Measurements from ENCODE around the gene CDH18. TPM values are rescaled to one million over a fixed set of nuclear protein-coding genes. Genes with fewer than 3 reads are reported as not detected.
A peak's percentile ranks its signal among the peaks of the same experiment; 100 is the strongest.

The CDH18 gene
- total and polyA plus RNA-seq, 2 donors (not counting 1 experiment from before 2014, with no cell fraction given), result 0.16 to 0.33 TPM

- Histone ChIP-seq H3K27ac (ENCODE audit: insufficient read depth, low read length) (no peak overlapping the region), H3K4me1 (ENCODE audit: control insufficient read depth, extremely low read depth, insufficient read depth, low read length) (no peaks in the 10 kb centered on the region), H4K20me1 (ENCODE audit: control insufficient read depth, extremely low read depth, insufficient read depth, low read length) (no peaks in the 10 kb centered on the region), H3K4me2 (ENCODE audit: extremely low read depth, insufficient read depth, low read length) (no peak overlapping the region), H3K9me3 (ENCODE audit: control insufficient read depth, insufficient read depth, low read depth, low read length) (no peaks in the 10 kb centered on the region), H3K27me3 (ENCODE audit: control insufficient read depth, insufficient read depth, low read length) (no peaks in the 10 kb centered on the region), H3K79me2 (ENCODE audit: control insufficient read depth, insufficient read depth, low read length) (no peaks in the 10 kb centered on the region), H3K4me3 (replicated peaks in 1 of 4; ENCODE audit: control extremely low read depth in 1 of 4, insufficient read depth in 1 of 4, low read depth in 3 of 4, low read length in 4 of 4) (no peak overlapping the region), H3K9ac (ENCODE audit: insufficient read depth, low read length) (no peak overlapping the region), H2AFZ (ENCODE audit: low read length) (no peak overlapping the region), H3K36me3 (ENCODE audit: control insufficient read depth, insufficient read depth, low read length) (no peaks in the 10 kb centered on the region)
- TF ChIP-seq EZH2 (IDR thresholded peaks at IDR 0.05; ENCODE audit: low read length, missing control alignments), result no peak
- TF ChIP-seq, protein P1, sequence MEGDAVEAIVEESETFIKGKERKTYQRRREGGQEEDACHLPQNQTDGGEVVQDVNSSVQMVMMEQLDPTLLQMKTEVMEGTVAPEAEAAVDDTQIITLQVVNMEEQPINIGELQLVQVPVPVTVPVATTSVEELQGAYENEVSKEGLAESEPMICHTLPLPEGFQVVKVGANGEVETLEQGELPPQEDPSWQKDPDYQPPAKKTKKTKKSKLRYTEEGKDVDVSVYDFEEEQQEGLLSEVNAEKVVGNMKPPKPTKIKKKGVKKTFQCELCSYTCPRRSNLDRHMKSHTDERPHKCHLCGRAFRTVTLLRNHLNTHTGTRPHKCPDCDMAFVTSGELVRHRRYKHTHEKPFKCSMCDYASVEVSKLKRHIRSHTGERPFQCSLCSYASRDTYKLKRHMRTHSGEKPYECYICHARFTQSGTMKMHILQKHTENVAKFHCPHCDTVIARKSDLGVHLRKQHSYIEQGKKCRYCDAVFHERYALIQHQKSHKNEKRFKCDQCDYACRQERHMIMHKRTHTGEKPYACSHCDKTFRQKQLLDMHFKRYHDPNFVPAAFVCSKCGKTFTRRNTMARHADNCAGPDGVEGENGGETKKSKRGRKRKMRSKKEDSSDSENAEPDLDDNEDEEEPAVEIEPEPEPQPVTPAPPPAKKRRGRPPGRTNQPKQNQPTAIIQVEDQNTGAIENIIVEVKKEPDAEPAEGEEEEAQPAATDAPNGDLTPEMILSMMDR (conservative IDR thresholded peaks at IDR 0.05 in 1 of 2, IDR thresholded peaks at IDR 0.05 in 1 of 2; ENCODE audit: low read depth in 1 of 2, low read length in 2 of 2), result no peak
- no peak for DNase-seq (ENCODE audit: low read depth in 2 of 2)
Observed at GRCh38 chr5:19977099-19977498, 10.9 kb downstream of the CDH18 start.

DNA sequence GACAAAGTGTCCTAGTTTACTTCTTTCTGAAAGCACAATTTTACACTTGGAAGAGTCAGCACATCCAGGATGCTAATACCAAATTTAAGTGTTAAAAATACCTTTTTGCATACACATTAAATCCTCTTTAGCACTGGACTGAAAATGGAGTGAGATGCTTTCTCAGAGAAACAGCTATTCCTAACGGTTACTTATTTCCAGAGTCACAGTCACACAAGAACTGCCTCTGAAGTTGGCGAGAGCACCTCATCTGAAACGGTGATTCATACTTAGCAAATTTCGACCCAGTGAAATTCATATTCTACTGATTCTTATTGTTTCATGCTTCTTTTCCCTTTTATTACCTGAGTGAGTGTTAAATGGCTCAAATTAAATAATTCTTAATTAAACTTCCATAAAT lies 12.2 kb downstream of the CDH18 start:
- H4K20me1 ChIP-seq (ENCODE audit: control insufficient read depth, extremely low read depth, insufficient read depth, low read length), result no peaks in the 10 kb centered on the region
- no peaks in the 10 kb centered on the region for H3K79me2 ChIP-seq (ENCODE audit: control insufficient read depth, insufficient read depth, low read length)
- no peak overlapping the region for H3K4me2 ChIP-seq (ENCODE audit: extremely low read depth, insufficient read depth, low read length)
- H3K36me3 ChIP-seq (ENCODE audit: control insufficient read depth, insufficient read depth, low read length), result no peaks in the 10 kb centered on the region
- no peaks in the 10 kb centered on the region for H3K9me3 ChIP-seq (ENCODE audit: control insufficient read depth, insufficient read depth, low read depth, low read length)
- H2AFZ ChIP-seq (ENCODE audit: low read length), result no peak overlapping the region
- peak in 1 of 2 donors; percentile 7 for DNase-seq (ENCODE audit: low read depth in 2 of 2)
- no peak for TF ChIP-seq EZH2 (IDR thresholded peaks at IDR 0.05; ENCODE audit: low read length, missing control alignments)
- TF ChIP-seq, protein P1 (conservative IDR thresholded peaks at IDR 0.05 in 1 of 2, IDR thresholded peaks at IDR 0.05 in 1 of 2; ENCODE audit: low read depth in 1 of 2, low read length in 2 of 2), result no peak
- no peaks in the 10 kb centered on the region for H3K4me1 ChIP-seq (ENCODE audit: control insufficient read depth, extremely low read depth, insufficient read depth, low read length)
- no peak overlapping the region for H3K4me3 ChIP-seq (replicated peaks in 1 of 4; ENCODE audit: control extremely low read depth in 1 of 4, insufficient read depth in 1 of 4, low read depth in 3 of 4, low read length in 4 of 4)
- H3K27ac ChIP-seq (ENCODE audit: insufficient read depth, low read length), result no peak overlapping the region
- no peaks in the 10 kb centered on the region for H3K27me3 ChIP-seq (ENCODE audit: control insufficient read depth, insufficient read depth, low read length)
- H3K9ac ChIP-seq (ENCODE audit: insufficient read depth, low read length), result no peak overlapping the region

GRCh38 chr5:19960451-19960850 lies 27.5 kb downstream of the CDH18 start:
- Histone ChIP-seq H3K36me3 (ENCODE audit: control insufficient read depth, insufficient read depth, low read length) (no peaks in the 10 kb centered on the region), H3K9ac (ENCODE audit: insufficient read depth, low read length) (no peak overlapping the region), H3K79me2 (ENCODE audit: control insufficient read depth, insufficient read depth, low read length) (no peaks in the 10 kb centered on the region), H3K4me1 (ENCODE audit: control insufficient read depth, extremely low read depth, insufficient read depth, low read length) (no peaks in the 10 kb centered on the region), H3K4me3 (replicated peaks in 1 of 4; ENCODE audit: control extremely low read depth in 1 of 4, insufficient read depth in 1 of 4, low read depth in 3 of 4, low read length in 4 of 4) (no peak overlapping the region), H2AFZ (ENCODE audit: low read length) (no peak overlapping the region), H3K27ac (ENCODE audit: insufficient read depth, low read length) (no peak overlapping the region), H3K4me2 (ENCODE audit: extremely low read depth, insufficient read depth, low read length) (no peak overlapping the region), H4K20me1 (ENCODE audit: control insufficient read depth, extremely low read depth, insufficient read depth, low read length) (no peaks in the 10 kb centered on the region), H3K27me3 (ENCODE audit: control insufficient read depth, insufficient read depth, low read length) (no peaks in the 10 kb centered on the region), H3K9me3 (ENCODE audit: control insufficient read depth, insufficient read depth, low read depth, low read length) (no peaks in the 10 kb centered on the region)
- no peak for DNase-seq (ENCODE audit: low read depth in 2 of 2)
- TF ChIP-seq, protein P1 (conservative IDR thresholded peaks at IDR 0.05 in 1 of 2, IDR thresholded peaks at IDR 0.05 in 1 of 2; ENCODE audit: low read depth in 1 of 2, low read length in 2 of 2), result no peak
- TF ChIP-seq EZH2 (IDR thresholded peaks at IDR 0.05; ENCODE audit: low read length, missing control alignments), result no peak

Data from fibroblast of lung (primary cell).